ENCODE data around the gene MRPL23.

The MRPL23 gene

DNA sequence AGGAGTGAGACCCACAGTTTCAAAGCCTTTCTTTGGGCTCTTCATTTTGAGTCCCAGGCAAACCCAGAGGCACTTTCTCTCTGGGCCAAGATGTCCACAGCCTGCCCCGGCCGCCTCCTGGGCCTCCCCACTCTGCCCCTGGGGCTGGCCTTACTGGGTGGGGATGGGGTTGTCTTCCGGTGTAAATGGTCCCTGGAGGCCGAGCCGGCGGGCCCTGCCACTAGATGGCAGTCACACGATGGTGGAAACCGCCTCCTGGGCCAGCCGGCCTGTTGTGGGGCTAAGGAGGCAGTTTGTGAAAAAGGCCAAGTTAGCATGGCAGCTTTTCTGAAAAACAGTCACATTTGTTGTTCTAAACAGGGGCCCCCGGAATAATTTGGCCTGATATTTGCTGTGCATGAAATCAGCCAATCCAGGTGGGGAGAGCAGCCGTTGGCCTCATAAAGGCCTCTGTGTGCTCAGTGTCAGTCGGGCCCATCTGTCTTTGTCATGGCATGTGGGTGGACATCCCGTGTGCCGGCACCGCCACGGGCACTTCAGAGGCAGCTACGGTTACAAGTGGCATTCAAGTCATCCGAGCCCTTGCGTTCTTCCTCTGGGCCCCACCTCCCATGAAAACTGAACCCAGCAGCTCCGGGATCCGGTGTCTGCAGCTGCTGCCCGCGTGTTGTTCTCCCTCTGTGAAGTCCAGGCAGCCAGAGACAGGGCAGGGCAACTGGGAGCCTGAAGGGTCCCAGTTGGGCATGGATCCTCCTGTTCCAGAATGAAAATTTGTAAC, 6.5 kb downstream of the MRPL23 start:
- no peak for DNase-seq (ENCODE audit: low read depth, low spot score)

- no peak for DNase-seq (ENCODE audit: low read depth, low spot score)
These were observed 11.2 kb downstream of the MRPL23 start for GRCh38 chr11:1958367-1958766.

DNA sequence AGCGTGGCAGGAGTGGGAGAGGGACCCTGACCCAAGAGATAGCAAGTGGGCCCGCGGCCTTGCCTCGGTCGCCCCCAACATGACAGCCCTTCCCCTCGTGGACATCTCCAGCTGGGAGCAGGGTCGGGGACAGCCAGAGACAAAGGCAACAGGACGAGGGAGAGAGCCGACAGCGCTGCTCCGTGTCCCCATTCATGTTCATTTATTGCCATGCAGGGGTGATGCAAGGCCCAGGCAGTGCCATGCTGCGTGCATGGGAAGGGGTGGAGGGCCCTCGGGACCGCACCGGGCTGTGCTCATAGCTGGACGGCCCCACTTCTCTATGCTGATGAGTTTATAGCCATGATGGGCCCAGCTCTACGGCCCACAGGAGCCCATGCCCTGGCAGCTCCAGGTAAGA, 12.7 kb downstream of the MRPL23 start:
- DNase-seq (ENCODE audit: low read depth, low spot score) = no peak

- no peak for DNase-seq (ENCODE audit: low read depth, low spot score)
These were observed 16.7 kb downstream of the MRPL23 start for GRCh38 chr11:1963864-1964263.

- DNase-seq (ENCODE audit: low read depth, low spot score) = no peak
These were observed 17.2 kb downstream of the MRPL23 start for GRCh38 chr11:1964348-1964747.

DNA sequence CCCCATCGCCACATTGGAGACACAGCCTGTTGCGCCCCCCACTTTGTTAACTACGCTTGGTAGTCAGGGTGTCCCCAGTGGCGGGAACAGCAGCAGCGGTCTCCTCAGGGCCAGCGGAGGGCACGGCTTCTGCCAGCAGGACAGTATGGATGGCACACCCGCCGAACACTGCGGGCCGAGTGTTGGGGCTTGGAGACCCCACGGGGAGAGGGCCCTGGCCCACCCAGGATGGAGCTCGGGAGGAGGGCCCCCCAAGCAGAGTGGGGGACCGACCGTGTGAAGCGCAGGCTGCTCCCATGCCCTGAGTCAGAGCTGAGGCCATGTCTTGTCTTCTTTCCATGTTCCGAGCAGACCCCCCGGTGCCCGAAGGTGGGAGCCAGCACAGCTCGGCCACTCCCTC, 17.8 kb downstream of the MRPL23 start:
- no peak for DNase-seq (ENCODE audit: low read depth, low spot score)

- no peak for DNase-seq (ENCODE audit: low read depth, low spot score)
These were observed 19.4 kb downstream of the MRPL23 start for GRCh38 chr11:1966531-1966930.

DNA sequence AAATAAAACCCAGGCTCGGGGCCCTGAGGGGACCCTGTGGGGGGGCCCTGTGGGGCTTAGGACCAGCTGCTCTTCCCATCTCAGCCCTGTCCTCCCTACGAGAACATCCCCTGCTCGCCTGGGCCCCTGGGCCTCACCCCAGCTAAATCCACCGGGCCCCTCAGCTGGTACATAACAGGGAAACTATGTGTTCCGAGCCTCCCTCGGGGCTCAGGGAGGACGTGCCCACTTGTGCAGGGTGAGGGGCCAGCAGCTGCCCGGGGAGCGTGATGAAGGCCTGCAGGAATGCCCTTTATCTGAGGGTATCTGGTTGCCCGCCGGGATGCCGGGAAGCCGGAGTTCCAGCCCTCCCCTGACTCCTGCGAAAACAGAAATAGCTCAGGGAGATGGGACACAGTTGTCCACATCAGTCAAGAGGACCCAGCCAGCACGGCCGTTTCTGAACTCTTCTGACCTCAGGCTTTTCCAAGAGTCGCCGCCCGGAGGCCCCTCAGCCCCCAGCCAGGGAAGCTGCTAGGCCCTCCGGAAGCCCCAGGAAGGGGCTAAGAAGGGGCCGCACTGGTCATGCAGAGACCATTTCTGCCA, 20.6 kb downstream of the MRPL23 start:
- DNase-seq (ENCODE audit: low read depth, low spot score) = peak; percentile 8

DNA sequence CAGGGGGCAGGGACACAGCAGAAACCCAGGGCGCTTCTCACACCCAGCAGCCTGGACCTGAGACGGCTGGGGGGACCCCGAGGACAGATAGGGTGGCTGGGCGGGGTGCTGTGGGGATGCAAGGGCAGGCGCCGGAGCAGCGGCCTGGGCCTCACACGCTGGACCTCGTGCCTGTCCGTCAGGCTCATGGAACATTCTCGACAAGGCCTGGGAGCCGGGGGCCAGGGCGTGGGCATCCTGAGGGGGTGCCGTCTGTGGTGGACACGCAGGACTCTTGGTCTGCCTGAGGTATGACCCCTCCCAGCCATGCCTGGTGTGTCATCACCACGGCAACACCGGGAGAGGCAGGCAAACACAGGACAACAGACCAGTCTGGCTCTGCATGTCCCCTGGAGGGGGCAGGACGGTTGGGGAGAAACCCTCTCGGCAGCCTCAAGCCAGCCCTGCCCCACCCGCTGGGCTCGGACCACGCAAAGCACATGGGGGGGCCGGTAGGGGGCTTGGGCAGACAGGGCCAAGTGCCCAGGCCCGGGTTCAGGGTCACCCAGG, 21.4 kb downstream of the MRPL23 start:
- no peak for DNase-seq (ENCODE audit: low read depth, low spot score)

DNA sequence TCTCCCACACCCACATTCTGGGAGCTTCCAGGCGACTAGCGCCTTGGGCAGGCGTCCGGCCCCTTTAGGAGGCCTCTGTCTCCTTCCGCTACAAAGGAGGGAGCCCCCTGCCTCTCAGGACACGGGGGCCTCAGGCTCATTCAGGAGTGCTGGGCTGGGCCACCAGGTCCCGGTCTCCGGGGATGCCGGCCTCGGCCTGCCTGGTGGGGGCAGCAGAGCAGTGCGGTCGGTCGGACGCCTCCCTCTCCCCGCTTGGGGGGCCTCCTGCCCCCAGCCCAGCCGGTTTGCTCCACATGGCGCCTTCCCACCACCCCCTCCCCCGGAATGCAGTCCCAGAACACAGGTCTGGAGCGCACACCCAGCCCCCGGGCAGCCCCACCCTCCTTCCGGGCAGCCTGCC, 21.9 kb downstream of the MRPL23 start:
- no peak for DNase-seq (ENCODE audit: low read depth, low spot score)

GRCh38 chr11:1969776-1970175, 22.6 kb downstream of the MRPL23 start:
- no peak for DNase-seq (ENCODE audit: low read depth, low spot score)

DNA sequence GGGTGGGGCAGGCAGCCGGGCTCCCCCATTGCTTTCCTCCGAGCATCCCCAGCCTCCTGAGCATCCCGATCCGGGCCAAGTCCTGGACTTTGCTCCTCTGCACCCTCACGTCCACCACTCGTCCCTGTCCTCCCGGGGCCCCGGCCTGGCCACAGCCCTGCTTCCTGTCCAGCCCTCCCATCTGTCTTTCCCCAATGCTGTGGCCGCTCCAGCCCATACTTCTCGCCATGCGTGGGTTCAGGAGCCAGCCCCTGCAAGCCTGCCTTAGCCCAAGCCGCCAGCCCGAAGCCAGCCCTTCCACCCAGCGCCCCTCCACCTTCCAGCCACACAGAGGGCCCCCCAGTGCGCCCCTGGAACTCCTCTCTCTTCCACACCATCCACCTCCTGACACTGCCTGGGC, 23.8 kb downstream of the MRPL23 start:
- peak; percentile 1 for DNase-seq (ENCODE audit: low read depth, low spot score)

DNA sequence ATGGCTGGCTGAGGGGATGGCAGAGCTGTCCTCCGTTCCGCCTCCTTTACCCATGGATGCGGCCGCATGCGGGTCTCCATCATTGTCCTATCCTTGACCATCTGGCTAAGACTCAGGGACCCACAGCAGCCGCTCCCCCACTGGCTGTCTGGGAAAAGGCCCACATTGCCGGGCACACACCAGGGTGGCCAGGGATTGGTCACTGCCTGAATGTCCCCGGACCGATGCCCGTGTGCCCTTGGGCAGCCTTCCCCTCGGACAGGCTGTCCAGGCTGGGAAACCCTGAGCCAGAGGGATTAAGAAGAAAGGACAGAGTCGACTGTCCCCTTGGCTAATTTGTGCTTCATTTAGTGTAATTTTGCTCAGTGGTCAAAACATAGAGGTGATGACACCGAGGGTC, 28.1 kb downstream of the MRPL23 start:
- DNase-seq (ENCODE audit: low read depth, low spot score) = no peak

DNA sequence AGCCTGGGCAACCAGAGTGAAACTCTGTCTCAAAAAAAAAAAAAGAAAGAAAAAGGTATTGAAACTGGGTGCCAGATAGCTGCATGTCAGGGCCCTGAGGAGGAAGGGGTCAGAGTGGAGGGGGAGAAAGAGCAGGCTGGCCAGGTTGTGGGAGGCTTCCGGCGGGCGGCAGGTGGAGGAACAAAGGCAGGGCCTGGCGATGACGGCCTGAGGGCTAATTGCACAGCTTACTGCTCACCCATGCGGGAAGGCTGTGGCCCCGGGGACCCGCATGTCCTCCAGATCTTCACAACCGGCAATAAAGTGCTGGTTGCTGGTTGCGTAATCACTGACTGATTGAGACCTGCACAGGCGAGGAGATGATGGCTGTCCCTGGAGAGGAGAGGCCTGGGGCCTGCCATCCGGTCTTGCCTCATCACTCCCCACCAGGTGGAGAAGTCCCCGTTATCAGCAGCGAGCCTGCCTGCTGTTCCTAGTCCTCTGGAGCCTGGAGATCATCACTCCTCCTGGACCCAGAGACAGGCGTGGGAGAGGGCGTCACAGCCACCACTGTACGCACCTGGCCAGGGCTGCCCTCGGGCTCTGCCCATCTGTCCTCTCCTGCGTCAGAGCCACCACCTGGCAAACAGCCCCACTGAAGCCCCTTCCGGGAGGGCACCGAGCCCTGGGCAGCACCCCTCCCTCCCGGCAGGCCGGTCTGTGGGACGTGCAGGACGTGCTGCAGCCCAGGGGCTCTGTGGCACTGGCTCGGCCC, 31.8 kb downstream of the MRPL23 start:
- no peak for DNase-seq (ENCODE audit: low read depth, low spot score)

GRCh38 chr11:1979607-1980006, 32.5 kb downstream of the MRPL23 start:
- DNase-seq (ENCODE audit: low read depth, low spot score) = no peak

- no peak for DNase-seq (ENCODE audit: low read depth, low spot score)
These were observed 35.9 kb downstream of the MRPL23 start for GRCh38 chr11:1982873-1983600.

- DNase-seq (ENCODE audit: low read depth, low spot score) = peak; percentile 4
These were observed 36.4 kb downstream of the MRPL23 start for GRCh38 chr11:1983601-1983961.

- DNase-seq (ENCODE audit: low read depth, low spot score) = no peak
These were observed 39.9 kb downstream of the MRPL23 start for GRCh38 chr11:1987024-1987423.

DNA sequence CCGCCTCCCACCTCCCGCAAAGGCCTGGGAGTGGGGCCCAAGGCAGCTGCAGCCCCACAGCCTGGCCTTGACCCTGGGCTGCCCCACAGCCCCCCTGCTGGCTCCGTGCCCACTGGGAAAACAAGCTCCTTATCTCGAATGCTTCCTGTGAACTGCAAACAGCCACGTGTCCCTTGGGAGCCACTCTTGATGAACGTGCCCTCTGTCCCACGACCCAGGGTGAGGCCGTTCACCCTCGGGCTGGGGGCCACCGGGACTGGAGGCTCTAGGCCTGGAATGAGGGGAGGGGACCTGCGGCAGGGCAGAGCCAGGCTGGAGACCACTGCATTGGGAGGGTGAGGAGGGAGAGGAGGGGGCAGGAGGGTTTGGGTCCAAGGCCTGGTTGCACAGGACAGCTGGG, 41.0 kb downstream of the MRPL23 start:
- no peak for DNase-seq (ENCODE audit: low read depth, low spot score)

DNA sequence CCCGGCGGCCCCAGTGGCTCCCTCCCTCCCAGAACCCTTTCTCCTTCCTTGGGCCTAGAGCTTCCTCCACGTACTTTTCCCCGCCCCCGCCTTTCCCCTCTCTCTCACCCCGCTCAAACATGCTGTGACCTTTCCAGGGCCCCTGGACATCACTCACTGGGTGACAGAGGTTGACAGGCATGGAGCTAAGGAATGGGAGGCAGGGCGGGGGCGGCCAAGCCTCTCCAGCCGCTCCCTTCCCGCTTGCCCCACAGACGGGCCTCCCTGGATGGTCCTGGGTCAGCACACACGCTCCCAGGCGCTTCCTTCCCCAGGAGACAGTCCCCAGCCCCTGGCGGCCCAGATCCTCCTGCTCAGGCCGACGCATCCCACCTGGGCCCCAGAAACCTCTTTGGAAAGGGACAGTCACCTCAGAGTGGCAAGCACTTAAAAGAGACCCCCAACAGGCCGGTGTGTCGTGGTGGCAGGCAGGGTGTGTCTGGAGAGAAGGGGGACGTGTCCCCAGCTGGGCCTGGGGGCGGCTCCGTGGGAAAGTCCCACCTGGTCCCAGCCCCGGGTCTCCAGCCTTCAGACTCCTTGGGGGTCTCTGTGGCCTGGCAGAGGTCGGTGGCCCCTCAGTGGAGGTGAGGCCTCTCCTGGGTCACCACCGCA, 41.7 kb downstream of the MRPL23 start:
- peak; percentile 65 for DNase-seq (ENCODE audit: low read depth, low spot score)

GRCh38 chr11:1989953-1990352, 42.8 kb downstream of the MRPL23 start:
- no peak for DNase-seq (ENCODE audit: low read depth, low spot score)

Measured in ELF-1 (cell line).